ENCODE data around the gene PDZD2.

PDZD2 gene

DNA sequence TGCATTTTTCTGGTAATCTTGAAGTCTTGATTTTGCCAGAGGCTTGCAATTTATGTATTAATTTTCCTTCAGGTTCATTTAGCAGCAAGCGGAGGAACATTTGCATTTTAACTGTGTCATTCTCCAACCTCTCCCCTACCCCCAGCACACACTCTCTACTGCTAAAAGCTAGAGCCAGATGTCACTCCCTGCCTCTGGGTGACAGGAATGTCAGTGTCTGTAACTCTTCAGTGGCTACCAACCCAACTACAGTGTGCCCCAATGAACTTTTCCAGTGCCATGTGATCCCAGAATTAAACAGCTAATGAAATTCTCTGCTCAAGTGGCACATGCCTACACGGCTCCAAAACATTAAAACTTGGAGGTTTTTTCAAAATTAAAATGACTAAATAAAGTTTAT is 274.9 kb downstream of the PDZD2 start:
- DNase-seq (ENCODE audit: low spot score) = peak; percentile 69

DNA sequence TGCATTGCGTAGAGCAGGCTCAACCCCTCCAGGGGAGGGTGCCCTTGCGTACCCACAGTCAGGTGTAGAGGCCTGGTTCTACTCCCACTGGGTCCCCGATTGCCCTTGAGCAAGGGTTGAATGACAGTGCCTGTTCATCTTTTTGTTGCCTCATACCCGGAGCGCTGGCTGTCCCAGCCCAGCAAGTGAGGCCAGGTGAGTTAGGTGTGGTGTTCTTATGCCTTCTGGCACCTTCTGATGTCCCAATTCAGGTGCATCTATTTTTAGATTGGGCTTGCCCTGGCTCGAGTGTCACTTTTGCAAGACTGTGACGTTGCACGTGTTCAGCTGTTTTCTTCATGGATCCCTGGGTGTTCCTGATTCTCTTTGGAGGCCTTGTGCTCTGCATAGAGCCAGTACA is 277.4 kb downstream of the PDZD2 start:
- FAIRE-seq (no peak), DNase-seq (ENCODE audit: low spot score) (no peak)

More for the DNA sequence above, 274.9 kb downstream of the PDZD2 start:
- no peak for FAIRE-seq

DNA sequence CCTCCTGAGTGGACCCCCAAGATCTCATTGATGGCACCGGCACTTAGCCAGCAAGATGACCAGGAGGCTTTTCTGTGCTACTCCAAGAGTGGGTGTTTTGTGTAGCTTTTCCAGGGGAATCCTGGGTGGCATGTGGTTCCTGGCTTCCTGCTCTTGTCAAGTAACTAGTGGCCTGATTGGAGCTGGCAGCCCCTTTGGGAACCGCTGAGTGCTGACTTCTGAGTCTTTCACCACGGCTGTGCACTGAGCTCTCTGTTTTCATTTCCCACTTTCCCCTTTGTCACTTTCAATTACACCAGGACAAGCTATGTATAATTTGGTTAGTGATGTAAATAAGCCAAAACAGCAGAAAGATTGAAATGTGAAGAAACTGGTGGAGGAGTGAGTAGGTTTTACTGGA is 279.8 kb downstream of the PDZD2 start:
- no peak for FAIRE-seq
- DNase-seq (ENCODE audit: low spot score) = no peak

DNA sequence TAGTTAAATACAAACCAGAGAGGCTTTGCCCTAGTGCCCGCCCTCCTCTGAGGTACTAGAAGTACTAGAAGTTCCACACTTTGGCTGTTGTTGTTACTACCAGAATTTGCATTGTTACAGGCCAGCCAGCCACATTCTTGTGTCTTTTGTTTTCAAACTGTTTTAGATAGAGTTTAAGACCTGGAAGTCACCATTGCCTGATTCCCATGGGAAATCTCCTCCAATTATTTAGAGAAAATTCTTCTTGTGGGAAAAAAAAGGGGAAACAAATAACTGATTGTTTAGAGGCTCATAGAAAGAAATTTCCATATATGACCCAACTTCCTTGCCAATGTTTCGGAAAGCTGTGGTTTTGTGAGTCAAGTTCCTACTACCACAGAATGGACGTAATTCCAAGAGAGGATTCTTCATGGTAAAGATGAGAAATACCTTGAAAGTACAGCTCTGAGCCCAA is 282.9 kb downstream of the PDZD2 start:
- peak; percentile 83 for DNase-seq (ENCODE audit: low spot score)
- peak; percentile 98 for FAIRE-seq

DNA sequence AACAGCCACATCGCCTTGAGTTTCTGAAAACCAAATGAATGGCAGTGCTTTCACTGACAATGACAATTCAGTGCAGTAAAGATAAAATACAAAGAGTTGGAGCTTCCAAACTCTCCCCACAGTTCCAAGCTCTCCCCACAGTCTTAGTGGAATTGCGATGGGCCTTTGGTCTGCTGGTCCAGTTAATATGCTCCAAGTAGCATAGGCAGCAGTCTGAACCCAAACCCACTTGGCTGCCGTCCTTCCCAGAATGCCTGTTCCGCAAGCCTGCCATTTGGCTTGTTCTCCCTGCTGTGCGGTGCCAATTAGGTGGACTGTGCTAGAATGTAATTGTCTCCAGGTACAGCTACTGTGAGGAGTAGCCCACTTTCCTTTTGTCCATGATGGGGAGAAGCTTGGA is 285.1 kb downstream of the PDZD2 start:
- no peak for DNase-seq (ENCODE audit: low spot score)
- no peak for FAIRE-seq

DNA sequence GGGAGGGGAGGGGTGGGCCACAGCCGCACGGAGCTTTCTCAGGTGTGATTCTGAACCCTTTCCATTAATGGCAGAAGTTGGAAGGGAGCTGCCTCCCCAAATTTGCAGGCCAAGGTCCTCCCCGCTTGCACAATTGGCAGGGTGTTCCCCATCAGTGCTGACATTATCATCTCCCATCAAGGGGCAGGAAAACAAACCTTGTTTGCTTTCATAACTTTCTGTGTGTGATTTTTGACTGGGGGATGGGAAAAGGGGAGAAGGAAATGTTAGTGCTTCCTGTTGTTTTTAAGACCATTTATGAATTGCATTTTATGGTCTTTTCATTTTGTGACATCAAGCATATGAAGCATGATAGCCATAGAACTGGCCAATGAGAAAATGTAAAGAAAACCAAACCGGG is 292.9 kb downstream of the PDZD2 start:
- DNase-seq (ENCODE audit: low spot score) (no peak), FAIRE-seq (no peak)

DNA sequence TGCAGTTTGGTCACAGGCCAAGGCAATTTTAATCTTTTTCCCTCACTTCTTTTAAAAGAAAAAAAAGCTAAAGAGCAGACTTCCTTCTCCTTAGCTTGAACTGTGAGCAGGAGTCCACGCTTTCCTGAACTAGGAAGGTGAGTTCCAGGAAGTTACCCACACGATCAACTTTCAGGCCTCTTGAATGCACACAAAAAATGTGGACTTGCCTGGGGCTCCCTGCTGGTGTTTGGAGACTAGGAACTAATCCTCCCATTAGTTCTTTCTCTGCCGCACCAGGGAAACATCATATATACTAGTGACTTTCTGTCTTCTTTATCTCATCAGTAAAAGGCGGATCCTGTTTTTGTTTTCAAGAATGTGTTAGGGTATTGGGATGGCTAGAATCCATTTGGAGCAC is 295.2 kb downstream of the PDZD2 start:
- FAIRE-seq (no peak), DNase-seq (ENCODE audit: low spot score) (no peak)

DNA sequence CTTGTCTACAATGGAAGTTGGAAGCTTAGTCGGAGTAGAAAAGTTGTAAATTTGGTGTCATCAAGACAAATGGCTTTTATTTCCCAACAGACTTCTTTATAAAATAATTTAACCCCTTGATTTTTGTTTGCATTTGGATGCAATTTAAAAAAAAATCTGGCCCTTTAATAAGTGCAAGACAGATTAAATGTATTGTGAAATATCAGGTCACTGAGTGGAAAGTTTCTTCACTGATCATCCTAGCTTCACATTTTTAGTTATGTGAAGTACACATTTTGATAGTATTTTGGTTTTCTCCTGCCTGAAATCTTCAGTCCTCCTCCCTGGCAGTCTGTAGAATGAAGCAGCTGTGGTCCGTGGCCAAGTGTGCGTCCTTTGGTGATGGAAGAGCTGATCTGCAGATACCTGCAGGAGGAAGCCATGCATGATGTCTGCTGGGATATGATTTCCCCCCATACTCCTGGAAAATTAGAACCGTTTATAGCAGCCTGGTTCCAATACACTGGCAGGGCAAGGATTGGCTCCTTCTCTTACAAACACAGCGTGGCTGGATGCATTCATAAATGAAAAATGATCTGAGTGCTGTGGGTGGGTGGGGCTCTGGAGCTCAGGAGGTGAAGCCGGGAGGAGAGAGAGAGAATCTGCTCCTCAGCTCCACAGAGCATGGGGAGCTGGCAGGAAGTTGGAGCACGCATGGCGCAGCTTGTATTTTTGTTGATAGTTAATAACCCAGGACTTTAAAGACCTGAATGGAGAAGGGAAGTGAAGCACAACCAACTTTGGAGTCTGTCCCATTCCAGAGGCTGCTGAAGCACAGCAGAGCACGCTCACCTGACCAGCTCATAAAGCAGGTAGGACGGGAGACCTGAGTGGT is 296.8 kb downstream of the PDZD2 start:
- no peak for DNase-seq (ENCODE audit: low spot score)
- FAIRE-seq = no peak

DNA sequence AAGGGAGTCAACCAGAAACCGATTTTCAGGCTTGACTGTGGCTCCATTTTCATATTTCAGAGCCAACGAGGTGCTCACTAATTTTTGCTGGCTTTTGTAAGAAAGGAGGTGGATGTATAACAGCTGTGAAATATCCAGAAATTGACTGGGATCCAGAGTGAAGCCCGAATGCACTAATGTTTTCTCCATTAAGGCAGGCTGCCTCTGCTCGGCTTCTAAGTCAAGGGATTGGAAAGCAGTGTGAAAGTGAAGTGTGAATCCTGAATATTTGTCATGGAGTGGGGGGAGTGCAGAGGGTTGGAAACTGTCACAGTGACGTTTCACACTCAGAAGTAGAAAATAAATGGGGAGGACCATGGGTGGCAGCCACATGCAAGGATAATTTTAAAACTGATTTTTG is 297.8 kb downstream of the PDZD2 start:
- no peak for FAIRE-seq
- DNase-seq (ENCODE audit: low spot score) = no peak

DNA sequence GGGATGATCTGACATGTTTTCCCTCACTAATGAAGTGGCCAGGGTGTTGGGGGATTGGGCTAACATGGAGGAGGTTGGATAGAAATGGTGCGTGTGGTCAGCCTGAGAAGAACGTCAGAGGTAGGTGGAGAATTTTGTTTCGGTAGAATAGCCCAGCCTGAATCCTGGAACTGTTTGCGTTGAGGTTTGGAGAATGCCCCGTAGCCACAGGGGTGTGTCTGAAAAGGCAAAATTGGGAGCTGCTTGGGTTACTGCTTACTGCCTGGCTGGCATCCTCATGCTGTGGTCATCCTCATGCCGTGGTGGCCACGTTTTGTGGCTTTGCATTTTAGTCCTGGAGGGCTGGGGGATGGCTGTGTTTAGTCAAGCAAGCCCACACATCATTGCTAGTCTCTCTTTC is 298.3 kb downstream of the PDZD2 start:
- peak; percentile 77 for FAIRE-seq
- peak; percentile 44 for DNase-seq (ENCODE audit: low spot score)

DNA sequence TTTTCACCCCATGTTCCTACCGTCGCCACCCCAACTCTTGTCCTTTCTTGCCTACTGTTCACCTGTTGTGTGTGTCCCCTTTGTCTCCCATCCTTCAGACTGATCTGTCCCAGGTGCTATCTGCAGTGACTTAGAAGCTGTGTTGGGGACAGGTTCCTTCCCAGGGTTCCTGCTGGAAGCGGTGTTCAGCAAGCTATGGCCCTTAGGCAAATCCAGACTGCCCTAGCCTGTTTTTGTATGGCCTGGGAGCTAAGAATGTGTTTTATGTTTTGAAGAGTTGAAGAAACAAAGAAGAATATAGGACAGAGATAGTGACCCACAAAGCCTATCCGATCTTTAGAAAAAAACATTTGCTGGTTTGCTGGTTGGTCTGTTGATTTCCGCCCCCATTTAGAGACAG is 298.8 kb downstream of the PDZD2 start:
- DNase-seq (ENCODE audit: low spot score) = no peak
- no peak for FAIRE-seq

DNA sequence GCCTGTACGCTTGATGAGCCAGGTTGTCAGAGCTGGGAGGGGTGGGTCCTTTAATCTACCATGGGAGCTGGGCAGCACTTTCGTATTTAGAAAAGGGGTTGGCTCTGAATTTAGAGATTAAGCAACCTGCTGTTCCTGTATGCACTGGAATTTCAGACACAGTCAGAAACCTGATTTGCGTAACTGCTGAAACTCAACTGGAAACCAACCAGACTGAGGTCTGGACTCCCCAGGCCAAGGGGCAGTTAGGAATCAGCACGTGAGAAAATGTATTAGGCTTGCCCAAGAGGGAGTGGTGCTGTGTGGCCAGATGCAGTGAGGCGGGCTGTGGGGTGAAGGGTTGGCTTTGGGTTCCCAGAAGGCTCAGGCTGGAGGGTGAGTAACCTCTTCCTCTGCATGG is 300.2 kb downstream of the PDZD2 start:
- DNase-seq (ENCODE audit: low spot score) (no peak), FAIRE-seq (no peak)

DNA sequence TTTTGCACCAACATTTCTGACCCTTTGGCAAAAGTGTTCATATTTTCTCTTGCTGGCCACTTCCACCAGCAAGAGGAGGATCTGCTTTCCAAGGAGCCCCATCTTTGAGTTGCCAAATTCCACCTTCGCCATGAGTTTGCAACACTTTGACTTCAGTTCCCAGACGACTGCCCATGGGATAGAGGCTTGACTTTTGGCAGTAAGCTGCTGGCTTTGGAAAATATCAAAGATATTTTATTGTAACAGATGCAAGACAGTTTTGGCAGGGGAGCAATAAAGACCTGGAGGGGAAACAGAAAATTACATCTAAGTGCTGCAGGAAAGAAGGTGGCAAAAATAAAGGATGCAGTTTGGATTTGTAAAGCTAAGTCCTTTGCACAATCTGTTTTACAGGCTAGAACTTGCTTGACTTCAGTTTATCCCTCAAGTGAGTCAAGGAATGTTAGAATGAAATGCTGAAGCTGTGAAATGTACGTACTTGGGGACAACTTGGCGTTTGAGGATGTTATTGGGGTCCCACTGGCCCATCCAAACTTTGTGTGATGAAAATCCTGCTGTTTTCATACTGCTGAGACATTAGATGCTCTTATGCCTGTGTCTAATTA is 302.3 kb downstream of the PDZD2 start:
- FAIRE-seq (no peak), DNase-seq (ENCODE audit: low spot score) (no peak)

DNA sequence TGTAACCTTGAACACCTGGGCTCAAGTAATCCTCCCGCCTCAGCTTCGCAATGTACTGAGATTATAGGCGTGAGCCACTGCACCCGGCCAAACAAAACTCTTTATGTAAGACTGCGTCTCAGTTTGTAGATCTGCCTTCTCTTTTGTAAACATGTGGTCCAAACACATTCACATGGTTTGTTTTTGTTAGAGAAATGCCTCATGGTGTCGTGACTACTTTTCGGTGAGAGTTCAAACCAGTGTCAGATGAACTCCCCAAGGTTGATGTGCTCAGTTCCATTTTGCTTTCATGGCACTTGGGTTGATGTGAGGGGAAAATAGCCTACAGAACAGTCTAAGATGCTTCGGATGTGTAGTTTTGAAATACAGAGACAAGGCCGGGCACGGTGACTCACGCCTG is 303.6 kb downstream of the PDZD2 start:
- FAIRE-seq (no peak), DNase-seq (ENCODE audit: low spot score) (no peak)

DNA sequence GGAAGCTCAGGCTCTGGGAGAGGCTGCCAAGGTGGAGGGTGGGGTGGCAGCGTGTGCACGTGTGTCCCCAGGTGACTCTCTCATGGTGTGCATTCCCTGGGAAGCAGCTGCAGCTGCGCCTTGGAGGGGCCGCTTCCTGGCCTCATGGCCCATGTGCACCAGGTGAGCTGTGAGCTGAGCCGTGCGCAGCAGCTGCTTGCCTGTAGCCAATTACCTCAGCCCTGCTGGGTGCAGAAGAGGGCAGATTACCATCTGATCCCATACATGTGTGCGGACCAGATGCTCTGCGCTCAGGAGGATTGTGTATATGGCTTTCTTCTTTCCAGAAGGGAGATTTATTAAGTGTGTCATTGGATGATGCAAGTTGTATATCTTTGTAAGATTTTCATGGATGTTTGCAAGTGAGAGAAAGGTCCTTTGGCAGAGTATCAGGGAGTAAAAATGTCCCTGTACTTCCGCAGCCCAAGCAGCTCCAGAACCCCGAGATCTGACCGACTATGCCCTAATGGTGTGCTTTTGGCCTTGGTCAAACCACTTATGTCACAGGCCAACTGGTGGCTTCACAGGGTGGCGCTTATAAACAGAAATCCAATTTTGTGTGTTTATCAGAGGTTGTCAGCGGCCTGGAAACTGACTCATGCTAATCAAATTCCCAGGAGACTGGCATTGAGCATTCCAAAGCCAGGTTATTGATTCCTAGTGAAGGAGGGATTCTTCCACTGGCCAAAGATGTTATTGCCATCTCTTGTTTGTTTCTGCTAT is 305.9 kb downstream of the PDZD2 start:
- FAIRE-seq (no peak), DNase-seq (ENCODE audit: low spot score) (no peak)

DNA sequence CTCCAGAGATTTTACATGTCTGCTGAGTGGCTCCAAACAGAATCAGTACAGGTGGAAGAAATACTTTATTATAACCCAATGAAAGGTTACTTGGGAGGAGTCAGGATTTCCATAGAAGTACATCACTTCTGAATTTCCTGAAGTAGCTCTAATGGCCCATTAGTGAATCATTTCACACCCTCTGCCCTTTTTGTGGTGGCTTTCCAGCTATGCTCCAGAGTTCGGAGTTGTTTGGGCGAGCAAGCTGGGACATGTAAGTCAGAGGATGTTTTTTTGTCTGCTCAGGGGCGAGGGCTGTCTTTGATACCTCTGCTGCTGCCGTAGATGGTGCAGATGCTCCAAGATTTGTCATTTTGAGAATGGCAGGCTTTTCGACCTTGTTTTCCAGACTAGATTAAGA is 309.1 kb downstream of the PDZD2 start:
- DNase-seq (ENCODE audit: low spot score) (no peak), FAIRE-seq (no peak)

DNA sequence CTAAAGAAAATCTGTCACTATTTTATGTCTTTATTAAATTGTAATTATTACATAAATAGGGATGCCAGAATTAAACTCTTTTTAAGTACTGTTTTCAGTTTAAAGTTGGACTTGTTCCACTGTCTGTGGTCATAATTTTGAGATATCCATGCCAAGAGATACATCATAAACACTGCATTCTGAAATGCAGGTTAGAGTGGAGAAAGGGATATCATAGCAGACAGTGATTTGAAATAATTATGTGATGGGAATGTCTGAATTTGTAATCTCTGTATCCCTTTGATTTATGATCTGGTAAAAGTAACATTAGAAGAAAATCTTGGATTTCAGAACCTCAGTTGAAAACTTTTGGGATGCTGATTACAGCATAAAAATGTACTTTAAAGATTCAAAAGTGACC is 313.1 kb downstream of the PDZD2 start:
- no peak for DNase-seq (ENCODE audit: low spot score)
- FAIRE-seq = peak; percentile 20

DNA sequence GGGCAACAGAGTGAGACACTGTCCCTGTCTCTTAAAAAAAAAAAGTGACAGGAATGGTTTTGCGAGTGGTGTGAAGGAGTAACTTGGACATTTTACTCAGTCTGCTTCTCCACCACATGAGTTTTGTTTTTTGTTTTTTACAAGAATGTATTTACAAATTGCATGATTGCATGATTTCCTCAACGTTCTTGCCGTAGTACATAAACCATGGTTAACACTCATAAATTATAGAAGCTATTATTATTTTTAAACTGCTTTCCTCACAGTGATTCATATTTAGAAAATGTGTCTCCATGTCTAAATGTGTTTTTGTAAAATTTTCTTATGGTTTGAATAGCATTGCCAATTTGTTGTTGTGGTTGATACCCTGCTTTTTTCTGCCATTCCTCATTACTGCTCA is 315.2 kb downstream of the PDZD2 start:
- FAIRE-seq (no peak), DNase-seq (ENCODE audit: low spot score) (no peak)

DNA sequence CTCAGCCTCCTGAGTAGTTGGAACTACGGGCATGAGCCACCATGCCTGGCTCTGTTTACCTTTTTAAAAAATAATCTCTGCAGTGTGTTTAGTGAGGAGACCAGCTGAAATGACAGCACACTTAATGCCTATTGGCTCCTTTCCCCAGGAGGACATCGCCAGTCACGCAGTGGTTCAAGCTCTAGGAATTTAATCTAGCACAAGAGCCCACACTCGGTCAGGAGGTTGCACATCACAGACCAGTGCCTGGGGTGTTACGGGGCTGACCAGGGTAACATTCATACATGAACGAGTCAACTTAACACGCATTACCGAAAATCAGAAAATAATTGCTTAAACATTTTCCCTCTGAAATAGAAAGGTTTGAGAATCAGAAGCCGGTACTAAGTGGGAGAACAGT is 318.2 kb downstream of the PDZD2 start:
- DNase-seq (ENCODE audit: low spot score) (no peak), FAIRE-seq (no peak)

DNA sequence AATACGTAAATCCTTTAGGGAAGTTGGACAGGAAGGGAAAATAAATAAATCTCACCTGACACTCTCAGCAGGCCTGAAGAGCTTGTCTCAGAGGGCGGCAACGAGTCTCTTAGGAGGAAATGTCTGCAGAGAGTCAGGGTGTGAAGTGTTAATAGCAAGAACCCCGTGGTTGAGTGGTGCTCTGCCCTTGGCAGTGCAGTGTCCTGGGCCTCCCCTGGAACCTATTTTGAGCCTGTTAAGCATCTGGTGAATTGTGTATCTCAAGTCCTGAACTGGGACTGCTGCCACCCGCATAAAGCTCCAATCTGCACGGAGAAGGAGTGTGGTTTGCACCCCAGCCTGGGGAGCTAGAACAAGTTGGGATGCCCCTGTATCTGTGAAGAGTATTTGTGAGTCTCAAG is 323.4 kb downstream of the PDZD2 start:
- FAIRE-seq = no peak
- no peak for DNase-seq (ENCODE audit: low spot score)

DNA sequence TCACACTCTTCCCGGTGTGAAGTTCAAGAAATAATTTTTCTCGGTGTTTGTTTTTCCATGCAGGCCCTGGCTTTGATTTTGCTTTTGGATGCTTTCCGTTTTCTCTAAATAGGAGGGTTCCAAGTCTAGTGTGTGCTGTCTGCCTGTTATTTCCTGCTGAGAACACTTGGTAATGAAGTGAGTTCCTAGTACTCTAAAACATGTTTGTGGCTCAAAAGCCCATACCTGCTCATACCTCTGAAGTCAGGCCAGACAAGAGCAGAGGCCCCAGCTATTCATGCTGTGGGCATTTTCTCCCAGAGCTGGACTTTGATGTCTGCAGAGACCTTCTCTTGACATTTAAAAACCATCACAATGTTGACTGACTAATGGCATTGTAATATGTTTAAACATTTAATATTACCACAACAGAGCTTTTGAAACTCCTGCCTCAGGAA is 324.0 kb downstream of the PDZD2 start:
- FAIRE-seq (no peak), DNase-seq (ENCODE audit: low spot score) (no peak)

DNA sequence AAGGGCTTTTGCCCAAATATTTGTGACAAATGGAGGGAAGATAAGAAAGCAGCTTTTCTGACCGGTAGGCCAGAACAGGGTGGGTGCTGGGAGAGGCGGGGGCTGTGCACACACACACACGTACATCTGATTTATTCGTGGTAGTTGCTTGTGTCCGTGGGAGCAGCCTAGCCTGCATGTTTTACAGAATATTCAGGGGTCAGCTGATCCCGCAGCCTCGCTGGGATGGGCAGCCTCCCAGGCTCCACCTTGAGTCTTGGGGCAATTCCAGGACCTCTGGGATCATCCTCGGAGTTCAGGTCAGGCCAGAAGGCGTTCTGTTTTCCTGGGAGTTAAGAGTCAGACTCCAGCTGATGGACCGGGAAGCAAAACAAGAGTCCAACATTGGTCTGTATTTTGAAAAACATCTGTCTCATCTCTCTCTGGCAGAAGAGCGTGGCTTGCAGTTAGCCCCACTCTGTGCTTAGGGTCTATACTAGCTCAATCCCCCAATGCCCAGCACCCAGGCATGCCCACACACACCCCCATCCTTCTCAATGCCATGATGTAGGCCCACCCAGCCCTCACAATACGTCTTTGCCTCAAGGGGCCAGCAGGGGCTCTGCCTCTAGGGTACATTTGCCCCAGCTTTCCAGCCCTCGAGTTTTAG is 324.6 kb downstream of the PDZD2 start:
- DNase-seq (ENCODE audit: low spot score) (no peak), FAIRE-seq (no peak)
